Tongue (tissue), 2 donors: ENCODE measurements around the gene PRPH2. TPM values are rescaled to one million over a fixed set of nuclear protein-coding genes. Genes with fewer than 3 reads are reported as not detected.

Source experiments
- DNase-seq: peaks from one replicate; pipeline ENCODE4 v3.0.0-alpha.2; 2015
- total RNA-seq: library from RNA; depleted of rRNA; stranded (reverse); fragments of >200 nt; gene quantifications from one replicate; pipeline ENCODE4 v1.2.3, GENCODE V29; 2014

Gene PRPH2, protein sequence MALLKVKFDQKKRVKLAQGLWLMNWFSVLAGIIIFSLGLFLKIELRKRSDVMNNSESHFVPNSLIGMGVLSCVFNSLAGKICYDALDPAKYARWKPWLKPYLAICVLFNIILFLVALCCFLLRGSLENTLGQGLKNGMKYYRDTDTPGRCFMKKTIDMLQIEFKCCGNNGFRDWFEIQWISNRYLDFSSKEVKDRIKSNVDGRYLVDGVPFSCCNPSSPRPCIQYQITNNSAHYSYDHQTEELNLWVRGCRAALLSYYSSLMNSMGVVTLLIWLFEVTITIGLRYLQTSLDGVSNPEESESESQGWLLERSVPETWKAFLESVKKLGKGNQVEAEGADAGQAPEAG
- 4.2 TPM for total RNA-seq

DNA sequence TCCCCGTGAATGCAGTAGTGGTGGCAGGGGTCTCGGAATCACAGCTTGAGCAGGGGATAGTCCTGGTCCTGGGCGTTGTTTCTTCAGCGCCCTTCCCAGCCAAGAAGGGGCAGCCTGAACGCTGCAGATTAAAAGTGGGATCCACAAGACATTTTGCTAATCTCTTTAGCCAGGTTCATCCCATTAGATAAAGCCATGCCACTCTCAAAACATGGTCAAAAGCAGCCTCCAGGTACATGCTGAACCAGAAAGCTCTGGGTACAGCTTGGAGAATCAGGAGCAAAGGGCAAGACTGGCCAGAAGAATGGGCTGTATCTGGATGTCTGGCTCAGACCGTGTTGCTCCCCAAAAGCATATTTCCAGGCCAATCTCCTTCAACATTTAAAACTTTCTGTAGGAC, at the start of gene PRPH2:
Gene PRPH2 (minus strand): TSS at position 101 of the 400 bp plus-strand sequence. CDS start 263 bp downstream, outside the sequence.
- DNase-seq, result no peak

DNA sequence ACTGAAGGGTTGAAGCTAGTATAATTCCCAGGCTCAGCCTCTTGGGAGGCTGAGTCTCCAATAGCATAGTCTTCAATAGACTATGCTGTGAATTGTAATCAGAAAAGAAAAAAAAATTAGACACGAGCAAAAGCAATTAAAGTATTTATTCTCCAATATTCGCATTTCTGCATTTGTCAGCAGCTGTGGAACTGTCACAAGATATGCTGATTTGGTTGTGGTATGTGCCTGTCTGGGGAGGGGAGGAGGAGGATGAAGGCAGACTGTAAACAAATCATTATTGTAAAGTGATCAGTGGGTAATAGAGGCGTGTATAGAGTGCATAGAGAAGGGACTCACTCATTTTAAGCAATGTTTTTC, 49.3 kb upstream of the PRPH2 start:
- DNase-seq, result no peak

DNA sequence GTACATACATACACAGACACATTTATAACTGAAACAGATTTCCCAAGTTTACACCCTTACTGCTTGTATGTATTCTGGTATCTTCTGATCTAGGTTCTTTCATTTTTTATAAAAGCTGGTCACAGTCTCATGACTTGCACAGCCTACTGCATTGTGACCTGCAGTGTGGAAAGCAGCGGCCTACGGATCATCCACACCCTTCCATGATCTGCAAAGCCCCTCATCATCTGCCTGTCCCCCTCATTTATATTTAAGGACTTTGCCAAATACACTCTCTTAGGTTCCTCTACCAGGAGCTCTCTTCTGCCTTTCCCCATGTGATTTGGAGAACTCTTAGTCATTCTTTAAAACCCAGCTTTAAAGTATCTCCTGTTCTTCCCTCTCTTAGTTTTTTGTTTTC, 47.4 kb upstream of the PRPH2 start:
- no peak for DNase-seq

DNA sequence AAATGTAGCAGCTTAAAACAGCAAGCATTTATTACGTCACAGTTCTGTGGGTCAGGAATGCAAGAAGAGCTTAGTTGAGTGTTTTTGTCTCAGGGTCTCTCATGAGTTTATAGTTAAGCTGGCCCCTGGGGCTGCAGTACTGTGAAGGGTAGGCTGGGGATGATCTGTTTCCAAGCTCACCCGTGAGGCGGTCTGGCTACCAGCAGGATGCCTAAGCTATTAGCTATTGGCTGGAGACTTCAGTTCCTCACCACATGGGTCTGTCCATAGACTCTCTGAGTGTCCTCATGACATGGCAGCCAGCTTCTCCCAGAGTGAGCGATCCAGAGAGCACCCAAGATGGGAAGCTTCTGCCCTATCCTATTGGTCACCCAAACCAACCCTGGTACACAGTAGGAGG, 46.7 kb upstream of the PRPH2 start:
- no peak for DNase-seq

DNA sequence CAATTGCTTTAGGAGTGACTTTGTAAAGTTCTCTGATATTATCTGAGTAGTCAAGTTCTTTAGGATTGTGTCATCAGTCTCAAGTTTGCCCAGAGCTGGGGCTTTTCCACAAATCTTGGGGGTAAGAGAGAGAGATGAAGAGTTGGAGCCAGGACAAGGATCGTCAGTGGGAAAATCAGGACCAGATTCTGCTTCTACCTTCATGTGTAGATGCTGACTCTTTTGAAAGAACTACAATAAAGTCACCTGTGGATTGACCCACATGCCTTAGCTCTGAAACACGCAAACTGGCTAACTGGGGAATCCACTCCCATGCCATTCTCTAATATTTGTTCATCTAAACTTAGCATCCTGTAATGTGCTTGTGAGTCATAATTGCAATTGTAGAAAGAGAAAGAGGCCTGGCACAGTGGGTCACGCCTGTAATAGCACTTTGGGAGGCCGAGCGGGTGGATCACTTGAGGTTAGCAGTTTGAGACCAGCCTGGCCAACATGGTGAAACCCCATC, 43.8 kb upstream of the PRPH2 start:
- no peak for DNase-seq

DNA sequence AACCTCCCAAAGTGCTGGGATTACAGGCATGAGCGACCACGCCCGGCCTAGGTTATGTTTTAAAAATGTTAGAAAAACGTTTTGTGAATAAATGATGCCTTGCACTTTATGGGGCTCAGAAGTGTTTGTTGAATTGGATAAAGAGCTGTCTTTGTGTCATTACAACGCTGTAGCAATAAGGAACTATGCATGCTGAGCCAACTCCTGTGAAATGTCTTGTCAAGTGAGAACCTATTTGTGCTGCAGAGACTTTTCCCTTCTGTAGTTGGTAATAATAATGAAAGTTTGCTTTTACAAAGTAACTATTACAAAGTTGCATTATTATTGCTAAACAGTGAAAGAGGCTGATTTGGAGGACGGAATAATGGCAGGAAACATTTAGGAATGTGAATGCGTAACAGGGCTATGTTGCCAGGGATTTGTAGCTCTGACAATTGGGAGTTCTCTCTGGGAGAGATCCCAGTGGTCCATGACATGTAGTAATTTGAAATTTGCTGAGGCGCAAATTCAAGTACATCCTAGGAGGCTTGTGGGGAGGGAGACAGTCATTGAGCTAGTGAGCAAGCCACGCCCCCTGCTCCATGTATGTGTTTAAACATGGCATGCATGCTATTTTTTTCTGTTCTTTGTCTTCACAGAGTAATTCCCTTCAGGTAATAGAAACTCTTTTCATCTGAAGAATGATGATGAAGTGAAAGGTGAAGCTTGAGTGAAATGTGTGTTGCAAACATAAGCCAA, 42.7 kb upstream of the PRPH2 start:
- DNase-seq, result peak; percentile 20

DNA sequence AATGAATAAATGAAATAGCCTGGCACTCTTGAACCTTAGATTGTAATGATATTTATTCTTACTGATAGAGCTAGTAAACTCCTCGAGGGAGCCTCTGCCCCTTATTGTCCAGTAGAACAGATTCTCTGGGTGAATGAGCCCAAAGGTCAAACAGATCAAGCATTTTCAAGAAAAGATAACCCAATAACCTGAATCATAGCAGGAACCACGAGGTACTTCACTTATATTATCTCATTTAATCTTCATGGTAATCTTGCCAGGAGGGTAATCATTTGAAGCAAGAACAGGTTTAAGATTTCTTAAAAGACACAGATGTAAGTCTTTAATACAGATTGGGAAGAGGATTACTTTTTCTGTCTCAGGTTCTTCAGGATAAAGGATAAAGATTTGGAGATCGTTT, 40.6 kb upstream of the PRPH2 start:
- DNase-seq, result no peak

DNA sequence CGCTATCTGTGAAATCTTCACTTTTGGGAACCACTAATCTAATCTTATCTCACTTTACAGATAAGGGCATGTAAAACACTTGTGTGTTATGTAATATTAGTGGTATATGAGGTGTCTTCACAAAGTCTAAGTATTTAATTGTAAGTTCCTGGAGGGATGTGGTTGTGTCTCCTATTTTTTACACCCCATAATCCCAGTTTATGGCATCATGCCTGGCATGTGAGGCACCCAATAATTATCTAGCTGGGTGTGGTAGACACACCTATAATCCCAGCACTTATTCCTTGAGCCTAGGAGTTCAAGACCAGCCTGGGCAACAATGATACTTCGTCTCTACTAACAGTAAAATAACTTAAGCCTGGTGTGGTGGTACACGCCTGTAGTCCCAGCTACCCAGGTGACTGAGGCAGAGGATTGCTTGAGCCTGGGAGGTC, 40.0 kb upstream of the PRPH2 start:
- DNase-seq, result no peak

DNA sequence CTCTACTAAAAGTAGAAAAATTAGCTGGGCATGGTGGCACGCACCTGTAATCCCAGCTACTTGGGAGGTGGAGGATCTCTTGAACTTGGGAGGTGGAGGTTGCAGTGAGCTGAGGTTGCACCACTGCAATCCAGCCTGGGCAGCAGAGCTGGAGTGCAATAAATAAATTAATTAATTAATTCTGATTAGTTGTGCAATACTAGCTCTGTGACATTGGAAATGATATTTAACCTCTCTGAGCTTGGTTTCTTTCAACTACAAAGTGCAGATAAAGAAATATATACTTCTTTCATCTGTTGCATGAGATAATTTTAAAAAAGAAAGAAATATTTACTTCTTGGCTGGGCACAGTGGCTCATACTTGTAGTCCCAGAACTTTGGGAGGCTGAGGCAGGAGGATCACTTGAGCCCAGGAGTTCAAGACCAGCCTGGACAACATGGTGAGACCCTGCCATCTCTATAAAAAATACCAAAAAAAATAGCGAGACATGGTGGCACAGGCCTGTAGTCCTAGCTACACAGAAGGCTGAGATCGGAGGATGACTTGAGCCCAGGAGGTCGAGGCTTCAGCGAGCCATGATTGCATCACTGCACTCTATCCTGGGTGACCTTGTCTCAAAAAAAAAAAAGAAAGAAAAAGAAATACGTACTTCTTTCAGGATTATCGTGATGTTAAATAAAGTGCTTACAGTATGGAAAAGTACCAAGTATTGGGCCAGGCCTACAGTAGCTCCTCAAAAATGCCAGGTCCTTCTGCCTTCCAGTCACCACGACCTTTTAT, 39.1 kb upstream of the PRPH2 start:
- no peak for DNase-seq

DNA sequence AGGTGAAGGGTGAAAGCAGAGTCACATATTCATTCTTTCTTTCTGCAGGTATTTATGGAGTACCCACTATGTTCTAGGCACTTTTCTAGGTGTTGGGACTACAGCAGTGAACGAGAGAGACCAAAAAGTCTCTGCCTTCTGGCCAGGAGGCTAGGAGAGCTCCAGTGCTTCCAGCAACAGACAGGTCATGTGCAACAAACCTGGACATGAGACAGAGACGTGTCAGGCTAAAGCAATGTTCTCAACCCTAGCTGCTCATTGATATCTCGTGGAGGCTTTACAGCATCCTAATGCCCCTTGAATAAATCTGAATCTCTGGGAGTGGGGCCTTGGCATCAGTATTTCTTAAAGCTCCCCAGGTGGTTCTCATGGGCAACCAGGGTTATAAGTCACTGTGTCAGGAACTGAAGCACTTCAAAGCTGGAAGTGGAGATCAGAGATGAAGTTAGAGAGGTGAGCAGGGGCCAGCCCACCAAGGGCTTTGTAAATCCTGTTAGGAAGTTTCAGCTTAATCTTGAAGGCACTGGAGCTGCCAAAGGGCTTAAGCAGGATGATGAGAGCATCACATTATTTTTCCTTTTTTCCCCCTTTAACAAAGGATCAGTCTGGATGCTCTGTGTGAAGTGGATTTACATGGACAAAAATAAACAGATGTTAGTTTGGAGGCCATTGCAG, 36.5 kb upstream of the PRPH2 start:
- DNase-seq, result no peak

DNA sequence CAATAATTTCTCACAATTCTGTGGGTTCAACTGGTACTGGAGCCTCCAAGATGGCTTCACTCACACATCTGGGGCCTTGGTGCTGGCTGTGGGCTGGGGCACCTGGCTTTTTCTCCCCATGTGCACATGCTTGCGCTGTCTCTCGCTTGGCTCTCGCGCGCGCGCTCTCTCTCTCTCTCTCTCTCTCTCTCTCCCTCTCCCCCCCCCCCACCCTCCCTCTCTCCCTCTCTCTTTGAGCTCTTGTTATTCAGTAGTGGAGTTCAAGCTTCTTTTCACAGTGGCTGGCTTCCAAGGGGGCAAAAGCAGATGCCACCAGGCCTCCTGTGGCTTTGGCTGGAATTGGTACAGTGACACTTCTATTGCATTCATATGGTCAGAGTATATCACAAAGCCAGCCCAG, 34.3 kb upstream of the PRPH2 start:
- DNase-seq, result no peak

DNA sequence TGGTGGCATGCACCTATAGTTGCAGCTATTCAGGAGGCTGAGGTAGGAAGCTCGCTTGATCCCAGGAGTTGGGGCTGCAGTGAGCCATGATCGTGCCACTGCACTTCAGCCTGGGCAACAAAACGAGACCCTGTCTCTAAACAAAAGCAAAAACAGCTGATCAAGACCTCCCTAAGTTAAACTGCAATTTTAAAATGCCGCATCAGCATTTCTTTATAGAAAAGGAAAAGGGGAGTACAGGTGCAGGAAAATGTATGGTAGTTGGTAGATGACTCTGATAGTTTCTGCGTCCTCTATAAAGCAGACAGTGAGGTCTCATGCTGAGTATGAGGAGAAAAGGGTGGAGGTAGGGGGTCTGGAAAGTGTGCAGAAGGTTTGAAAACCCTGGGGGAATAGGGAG, 32.4 kb upstream of the PRPH2 start:
- DNase-seq, result no peak

DNA sequence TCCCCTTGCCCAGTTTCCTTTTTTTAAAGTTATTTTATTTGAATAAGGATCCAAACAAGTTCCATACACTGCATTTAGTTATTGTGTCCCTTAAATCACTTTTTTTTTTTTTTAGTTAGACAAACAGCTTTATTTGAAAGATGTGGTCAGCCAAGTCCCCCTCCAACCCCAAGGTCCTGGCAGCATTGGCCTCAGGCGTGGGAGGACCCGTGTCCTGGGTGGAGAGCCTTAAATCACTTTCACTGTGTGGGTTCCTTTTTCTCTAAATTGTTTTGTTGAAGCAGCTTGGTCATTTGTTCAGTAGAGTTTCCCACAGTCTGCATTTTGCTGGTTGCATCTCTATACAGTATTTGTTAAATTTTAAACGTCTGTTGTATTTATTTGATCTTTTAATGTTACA, 28.7 kb upstream of the PRPH2 start:
- no peak for DNase-seq

DNA sequence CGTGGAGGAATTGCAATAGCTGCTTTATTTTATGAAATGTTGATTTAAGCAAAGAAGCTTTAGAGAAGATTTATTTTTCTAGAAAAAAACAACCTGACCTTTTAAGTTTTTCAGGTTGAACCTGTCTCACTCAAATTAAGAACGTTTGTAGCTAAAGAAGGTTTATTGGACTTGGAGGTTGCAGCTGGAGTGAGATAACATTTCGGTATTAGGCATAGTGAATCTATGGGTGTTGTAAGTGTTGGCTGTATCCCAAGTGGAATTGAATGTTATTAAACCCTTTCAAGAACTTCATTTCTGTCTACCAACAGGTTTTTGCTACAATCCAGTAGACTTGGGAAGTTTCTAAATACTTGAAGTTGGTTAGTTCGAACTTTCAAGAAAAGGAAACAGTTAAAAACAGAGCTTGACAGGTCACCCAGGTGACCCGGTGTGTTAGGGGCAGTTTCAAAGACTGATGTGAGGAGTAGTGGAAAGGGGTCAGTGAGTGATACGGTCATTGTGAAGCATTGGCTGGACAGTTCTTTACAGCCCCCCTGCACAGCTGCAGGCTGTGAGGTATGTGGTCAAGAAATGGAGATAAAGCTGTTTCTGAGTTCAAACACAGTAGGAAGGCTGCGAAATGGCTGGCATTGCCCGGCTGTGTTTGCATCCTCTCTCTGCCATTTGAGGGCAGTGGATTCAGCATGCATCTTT, 26.0 kb upstream of the PRPH2 start:
- DNase-seq, result peak; percentile 37

DNA sequence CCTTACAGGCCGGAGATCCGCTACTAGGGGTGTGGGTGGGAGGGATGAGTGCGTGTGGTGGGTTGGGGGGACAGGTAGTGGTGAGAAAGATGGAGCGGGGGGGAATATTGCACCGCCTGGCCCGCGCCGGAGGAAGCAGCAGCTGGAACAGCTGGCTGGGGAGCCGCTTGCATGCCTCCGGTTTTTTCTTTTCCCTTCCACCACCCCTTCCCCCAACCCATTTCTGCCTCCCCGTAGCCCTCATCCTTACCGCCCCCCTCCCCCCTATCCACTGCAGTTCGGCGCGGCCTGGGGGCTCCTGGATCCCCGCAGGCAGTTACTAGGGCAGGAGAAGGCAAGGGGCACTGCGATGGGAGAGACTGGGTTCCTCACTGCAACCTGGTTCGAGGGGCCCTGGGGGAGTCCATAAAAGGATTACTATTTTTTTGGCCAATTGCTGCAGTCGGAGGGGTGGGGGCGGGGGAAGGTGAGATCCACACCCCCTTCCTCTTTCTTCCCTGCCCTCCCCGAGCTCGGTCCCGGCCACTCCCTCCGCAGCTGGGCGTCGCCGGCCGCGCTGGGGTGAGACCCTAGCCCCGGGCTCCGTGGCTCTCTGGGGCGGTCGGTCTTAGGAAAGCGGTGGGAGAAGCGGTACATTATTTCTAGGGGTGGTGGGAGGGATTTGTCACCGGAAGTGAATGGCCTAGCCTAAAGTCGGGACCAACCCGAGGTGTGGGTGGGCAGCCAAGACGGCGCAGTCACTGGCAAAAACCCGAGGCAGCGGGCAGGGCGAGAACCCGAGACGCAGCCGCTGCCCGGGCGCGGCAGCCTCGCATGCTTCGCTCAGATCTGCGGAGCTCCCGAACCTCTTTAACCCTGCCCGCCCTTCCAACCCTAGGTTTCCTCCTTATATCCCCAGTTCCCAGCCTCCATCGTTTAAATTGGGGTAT, 24.3 kb upstream of the PRPH2 start:
- DNase-seq, result peak; percentile 96

DNA sequence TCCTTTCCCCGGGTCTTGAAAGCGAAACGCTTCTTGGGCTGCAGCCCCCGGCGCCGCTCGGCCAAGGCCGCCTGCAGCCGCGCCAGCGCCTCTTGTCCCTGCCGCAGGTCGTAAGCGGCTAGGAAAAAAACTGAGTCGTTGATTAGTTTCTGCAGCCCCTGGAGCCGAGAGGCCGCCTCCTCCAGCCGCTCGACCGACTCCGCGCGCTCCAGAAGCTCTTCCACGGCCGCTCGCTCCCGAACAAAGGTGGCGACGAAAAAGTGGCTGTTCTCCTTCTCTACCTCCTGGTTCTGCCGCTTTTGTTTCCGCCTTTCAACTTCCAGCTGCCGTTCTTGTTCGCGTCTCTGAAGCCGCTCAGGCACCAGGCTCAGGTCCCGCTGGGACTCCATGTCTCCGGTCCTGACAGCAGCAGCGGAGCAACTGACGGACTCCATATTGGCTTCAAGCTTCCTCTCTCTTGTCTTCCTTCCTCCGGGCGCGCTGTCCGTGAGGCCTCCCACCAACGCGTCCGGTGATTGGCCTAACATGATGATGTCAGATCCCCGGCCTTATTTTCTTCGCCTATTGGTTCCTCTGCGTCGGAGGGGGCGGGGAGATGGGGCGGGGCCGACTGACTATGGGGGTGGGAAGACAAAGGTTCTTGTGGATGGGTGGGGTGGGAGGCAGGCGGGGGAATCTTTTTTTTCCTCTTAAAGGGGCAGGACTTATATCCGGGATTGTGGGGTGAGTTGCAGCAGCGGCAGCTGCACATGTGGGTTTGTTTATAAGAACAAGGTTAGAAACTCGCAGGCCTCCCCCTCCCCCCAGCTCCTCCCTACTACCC, 23.5 kb upstream of the PRPH2 start, which contains the start of gene TBCC:
Gene TBCC (minus strand): TSS at position 464 of the 823 bp plus-strand sequence. CDS start 30 bp downstream, at position 434.
- peak; percentile 99 for DNase-seq

DNA sequence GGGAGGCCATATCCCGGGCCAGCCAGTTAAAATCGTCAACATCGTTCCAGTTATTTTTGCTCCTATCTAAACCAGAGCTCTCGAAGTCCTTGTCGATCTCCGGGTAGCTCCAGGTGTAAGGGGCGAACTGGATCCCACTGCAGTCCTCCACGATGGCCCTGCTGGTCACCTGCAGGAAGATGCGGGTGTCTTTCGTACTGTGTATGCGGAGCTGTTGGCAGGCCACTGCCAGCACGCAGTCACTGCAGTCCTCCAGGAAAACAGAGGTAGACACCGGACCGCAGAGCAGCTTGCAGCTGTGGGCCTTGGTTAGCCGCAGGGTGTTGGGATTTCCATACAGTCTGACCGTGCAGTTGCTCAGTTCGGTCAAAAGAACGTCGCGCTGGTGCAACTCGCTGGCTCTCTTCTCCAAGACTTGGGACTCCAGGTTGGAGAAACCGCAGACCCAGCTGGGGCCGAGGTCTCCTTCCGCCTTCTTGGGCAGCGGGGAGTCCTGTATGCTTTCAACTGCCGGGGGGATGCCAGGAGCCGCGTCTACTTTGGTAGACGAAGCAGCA, 22.8 kb upstream of the PRPH2 start:
- peak; percentile 64 for DNase-seq

DNA sequence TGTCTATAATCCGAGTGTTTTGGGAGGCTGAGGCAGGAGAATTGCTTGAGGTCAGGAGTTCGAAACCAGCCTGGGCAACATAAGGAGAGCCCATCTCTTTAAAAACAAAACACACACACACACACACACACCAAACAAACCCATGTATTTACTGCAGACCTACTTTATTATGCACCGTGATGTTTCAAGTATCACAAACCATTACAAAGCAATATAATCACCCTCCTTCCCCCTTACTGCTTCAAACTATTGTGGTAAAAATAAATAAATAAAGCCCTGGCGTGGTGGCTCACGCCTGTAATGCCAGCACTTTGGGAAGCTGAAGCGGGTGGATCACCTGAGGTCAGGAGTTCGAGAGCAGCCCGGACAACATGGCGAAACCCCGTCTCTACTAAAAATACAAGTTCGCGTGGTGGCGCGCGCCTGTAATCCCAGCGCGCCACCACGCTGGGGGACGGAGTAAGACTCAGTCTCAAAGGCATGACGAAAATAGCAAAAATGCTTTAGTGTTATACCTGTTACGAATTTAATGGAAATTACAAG, 22.0 kb upstream of the PRPH2 start:
- no peak for DNase-seq
